ENCODE results near the gene CLEC3A.
"Not testable (repeated sequence)": the region's sequence is repeated elsewhere in the genome, so short reads cannot be mapped to it uniquely, and the experiment has no call there.

CLEC3A gene

GRCh38 chr16:78022347-78023060 is at the start of gene CLEC3A:
TSS of gene CLEC3A (plus strand) at chr16:78022548. CDS start at chr16:78022627, 79 bp downstream.
- DNase-seq: no peak

GRCh38 chr16:77974883-77975282 is 47.5 kb upstream of the CLEC3A start:
- DNase-seq: no peak

DNA sequence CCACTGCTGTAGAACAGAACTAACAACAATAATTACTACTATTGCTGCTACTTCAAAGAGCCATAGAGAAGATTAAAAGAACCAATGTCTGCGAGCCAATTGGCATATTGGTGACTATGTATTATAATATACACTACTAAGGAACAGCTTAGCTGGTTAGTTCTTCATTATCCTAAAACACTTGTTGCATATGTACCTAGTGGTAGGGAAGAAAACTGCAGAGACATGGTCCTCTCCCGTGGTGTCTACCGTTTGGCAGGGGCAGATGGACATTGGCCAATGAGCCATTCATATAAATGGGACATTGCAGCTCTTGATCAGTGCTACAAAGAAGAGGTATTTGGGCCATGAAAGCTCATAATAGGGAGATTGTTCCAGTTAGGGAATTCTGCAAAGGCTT is 46.4 kb upstream of the CLEC3A start:
- DNase-seq: no peak

- no peak for DNase-seq
These were observed 45.0 kb upstream of the CLEC3A start for GRCh38 chr16:77977339-77977738.

- no peak for DNase-seq
These were observed 37.2 kb upstream of the CLEC3A start for GRCh38 chr16:77985111-77985510.

DNA sequence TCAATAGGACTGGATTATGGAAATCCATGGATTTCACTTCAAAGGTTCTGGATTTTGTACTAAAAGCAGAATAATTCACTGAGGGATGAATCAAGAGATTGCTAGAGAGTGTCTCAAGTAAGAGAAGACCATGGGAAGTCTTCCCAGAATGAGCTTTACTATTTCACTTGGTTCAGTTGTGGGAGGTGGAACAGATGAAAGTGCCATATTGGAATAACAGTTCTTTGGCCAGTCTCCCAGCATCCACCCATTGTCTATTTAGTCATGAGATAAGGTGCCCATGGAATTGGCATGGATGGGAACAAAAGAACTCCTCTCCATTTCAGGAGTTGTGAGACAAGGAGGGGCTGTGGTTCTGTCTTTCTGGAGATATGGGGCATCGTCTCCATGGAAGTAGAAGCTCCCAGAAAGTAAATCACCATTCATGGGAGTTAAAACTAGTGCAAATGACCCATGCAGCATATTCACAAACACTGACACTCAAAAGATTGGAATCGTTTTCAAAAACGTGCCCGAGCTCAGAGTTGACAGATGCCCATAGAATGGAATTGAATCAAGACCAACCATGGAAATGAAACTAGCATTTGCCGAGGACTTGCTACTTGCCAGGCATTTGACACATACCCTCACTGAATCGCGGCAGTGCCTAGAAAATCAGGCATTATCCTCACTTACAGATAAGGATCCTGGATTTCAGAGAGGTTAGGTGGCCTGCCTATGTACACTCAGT is 36.2 kb upstream of the CLEC3A start:
- no peak for DNase-seq

GRCh38 chr16:77987810-77988209 is 34.5 kb upstream of the CLEC3A start:
- peak; percentile 57 for DNase-seq

DNA sequence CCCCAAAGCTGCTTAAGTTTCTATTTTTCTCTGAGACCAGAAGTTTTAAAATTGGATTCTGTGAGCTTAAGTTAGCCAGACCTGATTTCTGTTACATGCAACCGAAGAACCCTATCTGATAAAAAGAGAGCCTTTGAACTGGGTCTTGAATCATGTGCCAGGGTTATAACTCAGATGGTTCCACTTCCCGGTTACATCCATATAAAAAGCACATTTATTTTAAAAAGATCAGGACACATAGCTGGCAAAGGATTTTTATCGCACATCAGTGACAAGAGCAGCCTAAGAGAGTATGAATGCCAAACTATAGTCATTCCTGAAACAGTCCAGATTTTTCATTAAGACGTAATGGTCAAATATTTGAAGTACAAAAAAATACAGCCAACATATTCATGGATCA is 32.5 kb upstream of the CLEC3A start:
- DNase-seq: no peak

DNA sequence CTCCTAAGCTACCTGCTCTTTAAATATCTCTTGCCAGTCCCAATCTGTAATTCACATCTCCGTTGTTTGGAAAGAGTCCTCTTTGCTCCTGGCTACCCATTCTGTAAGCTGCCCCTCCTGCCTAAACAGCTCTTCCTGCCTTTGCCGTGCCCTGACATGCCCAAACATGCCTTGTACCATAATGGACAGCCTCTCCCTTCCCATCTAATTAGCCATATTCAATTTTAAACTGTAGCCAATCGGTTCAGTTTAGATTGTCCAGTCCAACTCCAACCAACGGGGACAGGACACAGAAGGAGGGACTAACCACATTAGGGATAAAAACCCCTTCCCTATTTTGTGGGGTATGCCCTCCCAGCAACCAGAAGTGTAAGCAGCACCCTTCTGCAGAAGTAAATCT is 30.6 kb upstream of the CLEC3A start:
- DNase-seq: no peak

GRCh38 chr16:77992381-77992780 is 30.0 kb upstream of the CLEC3A start:
- not testable (repeated sequence) for DNase-seq

GRCh38 chr16:77993111-77993985 is 29.0 kb upstream of the CLEC3A start:
- DNase-seq: peak; percentile 71

- DNase-seq: no peak
These were observed 26.4 kb upstream of the CLEC3A start for GRCh38 chr16:77995843-77996455.

GRCh38 chr16:77998350-77999023 is 23.9 kb upstream of the CLEC3A start:
- DNase-seq: no peak

GRCh38 chr16:78001451-78002025 is 20.8 kb upstream of the CLEC3A start:
- DNase-seq: no peak

DNA sequence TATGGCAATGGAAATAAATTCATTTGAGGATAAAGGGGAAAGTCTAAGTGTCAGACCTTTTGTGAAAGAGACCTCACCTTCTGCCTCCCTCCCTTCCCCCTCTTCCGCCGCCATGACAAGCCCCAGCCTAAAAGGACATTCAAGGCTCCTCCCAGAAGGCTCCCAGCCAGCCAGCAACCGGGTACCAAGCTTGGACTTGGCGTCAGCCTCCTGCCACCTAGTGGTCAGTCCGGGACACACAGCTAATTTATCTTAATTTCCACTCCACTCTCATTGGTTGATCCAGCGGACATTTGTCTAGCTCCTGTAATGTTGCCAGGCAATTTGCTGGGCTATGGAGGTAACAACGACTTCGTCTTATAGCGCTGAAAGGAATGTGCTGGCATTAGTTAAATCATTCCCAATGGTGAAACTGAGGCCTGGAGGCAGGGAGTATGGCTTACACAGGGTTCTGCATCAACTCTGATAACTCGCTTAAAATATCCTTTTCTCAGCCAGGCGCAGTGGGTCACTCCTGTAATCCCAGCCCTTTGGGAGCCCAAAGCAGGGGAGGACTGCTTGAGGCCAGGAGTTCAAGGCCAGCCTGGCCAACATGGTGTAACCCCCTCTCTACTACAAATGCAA is 19.3 kb upstream of the CLEC3A start:
- peak; percentile 86 for DNase-seq

GRCh38 chr16:78004517-78004916 is 17.8 kb upstream of the CLEC3A start:
- DNase-seq: no peak

DNA sequence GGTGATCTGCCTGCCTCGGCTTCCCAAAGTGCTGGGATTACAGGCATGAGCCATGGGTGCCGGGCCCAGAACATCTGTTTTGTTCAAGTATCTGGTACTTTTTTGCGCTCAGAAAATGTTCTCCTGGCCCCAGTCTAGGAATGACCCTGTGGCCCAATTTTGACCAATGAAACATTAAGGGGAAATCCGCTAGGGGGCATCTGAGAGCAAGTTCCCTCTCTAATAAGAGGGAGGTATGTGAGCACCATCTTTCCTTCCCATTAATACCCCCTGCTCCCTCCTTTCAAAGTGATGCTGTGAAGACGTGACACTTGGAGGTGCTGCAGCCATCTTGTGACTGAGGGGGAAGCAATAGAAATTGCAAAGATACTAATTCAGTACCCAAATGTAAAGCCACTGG is 16.5 kb upstream of the CLEC3A start:
- no peak for DNase-seq

DNA sequence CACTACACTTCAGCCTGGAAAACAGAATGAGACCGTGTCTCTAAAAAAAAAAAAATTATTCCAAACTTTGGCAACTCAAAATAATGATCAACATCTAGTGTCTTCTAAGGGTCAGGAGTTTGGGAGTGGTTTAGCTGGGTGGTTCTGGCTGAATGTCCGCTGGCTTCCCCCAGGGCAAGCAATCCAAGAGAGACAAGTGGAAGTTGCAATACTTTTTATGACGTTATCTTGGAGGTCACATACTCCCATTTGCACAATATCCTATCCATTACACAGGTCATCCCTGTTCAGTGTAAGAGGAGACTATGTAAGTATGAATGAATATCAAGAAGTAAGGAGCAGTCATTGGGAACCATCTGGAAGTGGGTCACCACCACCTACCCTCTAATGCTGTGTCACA is 15.2 kb upstream of the CLEC3A start:
- DNase-seq: no peak

GRCh38 chr16:78024159-78024558 is 1.8 kb downstream of the CLEC3A start:
- no peak for DNase-seq

- no peak for DNase-seq
These were observed 3.3 kb downstream of the CLEC3A start for GRCh38 chr16:78025631-78026030.

DNA sequence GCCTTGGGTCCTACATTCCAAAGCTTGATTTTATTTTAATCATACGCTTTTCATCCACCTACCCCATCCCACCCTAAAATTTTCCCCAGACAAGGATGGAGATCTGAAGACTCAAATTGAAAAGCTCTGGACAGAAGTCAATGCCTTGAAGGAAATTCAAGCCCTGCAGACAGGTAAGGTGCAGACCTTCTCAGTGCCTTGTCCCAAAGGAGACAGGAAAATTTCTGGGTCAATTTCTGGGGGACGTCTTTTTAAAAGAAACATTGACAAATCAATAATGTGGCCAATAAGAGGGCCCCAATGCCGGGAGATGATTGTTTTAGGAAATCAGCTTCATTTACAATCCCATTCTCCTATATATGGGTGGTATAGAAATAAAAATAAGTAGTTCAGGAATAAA is 5.7 kb downstream of the CLEC3A start:
- DNase-seq: no peak

- no peak for DNase-seq
These were observed 12.2 kb downstream of the CLEC3A start for GRCh38 chr16:78034530-78034929.
